GM21619 (cell line): ENCODE measurements around the gene TMEM108.

ENCODE experiments used
- ATAC-seq: cut with Tn5 transposase; IDR thresholded peaks from one replicate; pipeline ENCODE4 v1.9.1; 2021; ENCODE audit not compliant: unreplicated experiment

The TMEM108 gene

GRCh38 chr3:133317866-133318265 is 279.7 kb downstream of the TMEM108 start:
- ATAC-seq, result no peak

- ATAC-seq, result no peak
Measured at GRCh38 chr3:133328373-133328772, 290.2 kb downstream of the TMEM108 start.

GRCh38 chr3:133329626-133330025 is 291.4 kb downstream of the TMEM108 start:
- ATAC-seq, result no peak

- ATAC-seq, result no peak
Measured at GRCh38 chr3:133330065-133330464, 291.9 kb downstream of the TMEM108 start.

- ATAC-seq, result no peak
Measured at GRCh38 chr3:133330522-133330921, 292.3 kb downstream of the TMEM108 start.

- ATAC-seq, result no peak
Measured at GRCh38 chr3:133354721-133355120, 316.5 kb downstream of the TMEM108 start.

GRCh38 chr3:133360476-133360875 is 322.3 kb downstream of the TMEM108 start:
- ATAC-seq, result no peak

- ATAC-seq, result no peak
Measured at GRCh38 chr3:133361011-133361410, 322.8 kb downstream of the TMEM108 start.

- ATAC-seq, result no peak
Measured at GRCh38 chr3:133361435-133361834, 323.2 kb downstream of the TMEM108 start.

GRCh38 chr3:133362539-133362938 is 324.3 kb downstream of the TMEM108 start:
- no peak for ATAC-seq

- no peak for ATAC-seq
Measured at GRCh38 chr3:133364704-133365103, 326.5 kb downstream of the TMEM108 start.

- ATAC-seq, result no peak
Measured at GRCh38 chr3:133366921-133367320, 328.7 kb downstream of the TMEM108 start.

GRCh38 chr3:133367403-133367802 is 329.2 kb downstream of the TMEM108 start:
- no peak for ATAC-seq

GRCh38 chr3:133367956-133368355 is 329.8 kb downstream of the TMEM108 start:
- ATAC-seq, result no peak

GRCh38 chr3:133368371-133369067 is 330.3 kb downstream of the TMEM108 start:
- ATAC-seq, result no peak

GRCh38 chr3:133369068-133369440 is 330.9 kb downstream of the TMEM108 start:
- no peak for ATAC-seq

GRCh38 chr3:133371181-133371580 is 333.0 kb downstream of the TMEM108 start:
- no peak for ATAC-seq

GRCh38 chr3:133371676-133372075 is 333.5 kb downstream of the TMEM108 start:
- ATAC-seq, result no peak

GRCh38 chr3:133374708-133375402 is 336.7 kb downstream of the TMEM108 start:
- ATAC-seq, result no peak

GRCh38 chr3:133375403-133375745 is 337.2 kb downstream of the TMEM108 start:
- no peak for ATAC-seq

- no peak for ATAC-seq
Measured at GRCh38 chr3:133376810-133377209, 338.6 kb downstream of the TMEM108 start.

GRCh38 chr3:133377396-133377795 is 339.2 kb downstream of the TMEM108 start:
- no peak for ATAC-seq

- ATAC-seq, result no peak
Measured at GRCh38 chr3:133379926-133380325, 341.7 kb downstream of the TMEM108 start.
